ENCODE data around the gene NCKAP5. TPM values are rescaled to one million over a fixed set of nuclear protein-coding genes. Genes with fewer than 3 reads are reported as not detected.

The NCKAP5 gene
- total RNA-seq, 1 donor from 2014 or later = 7.7 TPM

- Mint-ChIP-seq H3K4me1 (ENCODE audit: unreplicated experiment) (no peaks in the 10 kb centered on the region), H3K27me3 (no peaks in the 10 kb centered on the region), H3K4me3 (no peak overlapping the region), H3K27ac (no peak overlapping the region), H3K9me3 (no peaks in the 10 kb centered on the region), H3K36me3 (peaks cover 4% of the 10 kb centered on the region)
- TF ChIP-seq CTCF (conservative IDR thresholded peaks at IDR 0.05) = no peak
- no peak for DNase-seq (ENCODE audit: extremely low spot score, unreplicated experiment)
Observed at GRCh38 chr2:132774189-132774588, 794.1 kb downstream of the NCKAP5 start.

- H3K27me3 Mint-ChIP-seq = no peaks in the 10 kb centered on the region
- no peak for TF ChIP-seq CTCF (conservative IDR thresholded peaks at IDR 0.05)
- H3K9me3 Mint-ChIP-seq = no peaks in the 10 kb centered on the region
- no peak overlapping the region for H3K27ac Mint-ChIP-seq
- no peak for DNase-seq (ENCODE audit: extremely low spot score, unreplicated experiment)
- no peaks in the 10 kb centered on the region for H3K4me1 Mint-ChIP-seq (ENCODE audit: unreplicated experiment)
- H3K4me3 Mint-ChIP-seq = no peak overlapping the region
- H3K36me3 Mint-ChIP-seq = peaks cover 4% of the 10 kb centered on the region
Observed at GRCh38 chr2:132773331-132773730, 794.9 kb downstream of the NCKAP5 start.

- Mint-ChIP-seq H3K4me3 (no peak overlapping the region), H3K36me3 (peaks cover 4% of the 10 kb centered on the region), H3K27me3 (no peaks in the 10 kb centered on the region), H3K9me3 (no peaks in the 10 kb centered on the region), H3K27ac (no peak overlapping the region), H3K4me1 (ENCODE audit: unreplicated experiment) (no peaks in the 10 kb centered on the region)
- no peak for TF ChIP-seq CTCF (conservative IDR thresholded peaks at IDR 0.05)
- DNase-seq (ENCODE audit: extremely low spot score, unreplicated experiment) = no peak
Observed at GRCh38 chr2:132772340-132772739, 795.9 kb downstream of the NCKAP5 start.

GRCh38 chr2:132766573-132766972 lies 801.7 kb downstream of the NCKAP5 start:
- Mint-ChIP-seq H3K9me3 (peaks cover 5% of the 10 kb centered on the region), H3K27ac (no peak overlapping the region), H3K4me1 (ENCODE audit: unreplicated experiment) (no peaks in the 10 kb centered on the region), H3K36me3 (no peaks in the 10 kb centered on the region), H3K27me3 (peaks cover 3% of the 10 kb centered on the region), H3K4me3 (no peak overlapping the region)
- no peak for TF ChIP-seq CTCF (conservative IDR thresholded peaks at IDR 0.05)
- no peak for DNase-seq (ENCODE audit: extremely low spot score, unreplicated experiment)

GRCh38 chr2:132761437-132761836 lies 806.8 kb downstream of the NCKAP5 start:
- H3K9me3 Mint-ChIP-seq = no peaks in the 10 kb centered on the region
- no peaks in the 10 kb centered on the region for H3K27me3 Mint-ChIP-seq
- H3K27ac Mint-ChIP-seq = no peak overlapping the region
- no peak overlapping the region for H3K4me3 Mint-ChIP-seq
- peaks cover 14% of the 10 kb centered on the region for H3K4me1 Mint-ChIP-seq (ENCODE audit: unreplicated experiment)
- DNase-seq (ENCODE audit: extremely low spot score, unreplicated experiment) = no peak
- no peak for TF ChIP-seq CTCF (conservative IDR thresholded peaks at IDR 0.05)
- no peaks in the 10 kb centered on the region for H3K36me3 Mint-ChIP-seq

GRCh38 chr2:132760971-132761370 lies 807.3 kb downstream of the NCKAP5 start:
- no peak overlapping the region for H3K4me3 Mint-ChIP-seq
- H3K27ac Mint-ChIP-seq = no peak overlapping the region

More at GRCh38 chr2:132760971-132761370, 807.3 kb downstream of the NCKAP5 start:
- Mint-ChIP-seq H3K36me3 (no peaks in the 10 kb centered on the region), H3K27me3 (no peaks in the 10 kb centered on the region), H3K4me1 (ENCODE audit: unreplicated experiment) (peaks cover 14% of the 10 kb centered on the region), H3K9me3 (no peaks in the 10 kb centered on the region)
- DNase-seq (ENCODE audit: extremely low spot score, unreplicated experiment) = no peak
- TF ChIP-seq CTCF (conservative IDR thresholded peaks at IDR 0.05) = no peak
